ENCODE results near the gene DHCR24.
"Not testable (repeated sequence)": the region's sequence is repeated elsewhere in the genome, so short reads cannot be mapped to it uniquely, and the experiment has no call there.

Gene DHCR24

GRCh38 chr1:54885807-54886723 is 930 bp downstream of the DHCR24 start:
- no peak for DNase-seq

DNA sequence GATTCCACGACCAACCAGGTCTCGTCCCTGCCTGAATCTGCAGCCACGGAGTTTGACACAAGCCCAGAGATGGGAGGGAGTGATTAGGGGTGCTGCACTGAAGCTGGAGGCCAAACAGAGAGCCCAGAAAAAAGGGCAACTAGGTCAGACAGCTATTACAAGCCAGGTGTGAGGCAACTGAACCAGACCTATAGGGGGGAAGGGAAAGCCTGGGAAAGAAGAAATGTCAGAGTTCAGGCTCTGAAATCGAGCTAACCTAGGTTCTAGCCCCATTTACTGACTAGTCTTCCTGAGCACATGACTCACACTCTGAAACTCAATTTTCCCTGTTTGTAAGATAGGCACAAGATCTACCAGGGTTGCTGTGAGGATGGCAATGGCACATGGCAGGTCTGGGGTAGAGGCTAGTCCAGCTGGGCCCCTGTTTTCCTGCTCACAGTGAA is 1.7 kb downstream of the DHCR24 start:
- no peak for DNase-seq

DNA sequence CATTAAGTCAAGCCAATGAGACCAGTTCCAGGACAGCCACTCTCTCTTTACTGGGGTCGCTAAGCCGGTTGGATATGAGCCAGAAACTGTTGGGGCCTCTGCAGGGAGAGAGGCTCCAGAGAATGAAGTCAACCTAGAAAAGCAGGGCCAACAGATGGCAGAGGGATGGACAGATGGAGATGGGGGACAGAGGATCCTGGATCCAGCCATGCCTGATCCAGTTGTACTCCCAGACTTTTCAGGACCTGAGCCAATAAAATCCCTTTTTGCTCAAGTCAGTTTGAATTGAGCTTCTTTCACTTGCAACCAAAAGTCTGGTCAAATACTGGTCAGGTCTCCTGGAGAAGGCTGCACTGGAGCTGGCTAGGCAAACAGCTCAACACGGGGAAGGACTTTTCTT is 2.2 kb downstream of the DHCR24 start:
- no peak for DNase-seq

DNA sequence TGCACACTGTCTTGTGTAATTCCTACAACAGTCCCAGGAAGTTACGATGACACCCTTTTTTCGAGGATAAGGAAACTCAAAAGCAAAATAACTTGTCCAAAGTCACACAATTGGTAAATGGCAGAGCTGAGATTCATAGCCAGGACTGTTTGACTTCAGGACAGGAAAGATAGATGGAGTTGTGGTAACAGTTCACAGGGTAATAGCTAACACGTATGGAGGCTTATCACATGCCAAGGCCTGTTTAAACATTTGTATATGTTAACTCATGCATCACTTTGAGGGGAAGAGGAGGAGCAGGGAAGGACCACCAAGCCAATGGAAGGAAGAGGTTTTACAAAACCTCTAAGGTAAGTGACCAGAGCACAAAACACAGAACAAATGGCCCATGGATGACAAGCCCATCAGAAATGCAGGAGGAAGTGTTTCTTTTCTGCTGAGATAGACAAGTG is 2.8 kb downstream of the DHCR24 start:
- no peak for DNase-seq

DNA sequence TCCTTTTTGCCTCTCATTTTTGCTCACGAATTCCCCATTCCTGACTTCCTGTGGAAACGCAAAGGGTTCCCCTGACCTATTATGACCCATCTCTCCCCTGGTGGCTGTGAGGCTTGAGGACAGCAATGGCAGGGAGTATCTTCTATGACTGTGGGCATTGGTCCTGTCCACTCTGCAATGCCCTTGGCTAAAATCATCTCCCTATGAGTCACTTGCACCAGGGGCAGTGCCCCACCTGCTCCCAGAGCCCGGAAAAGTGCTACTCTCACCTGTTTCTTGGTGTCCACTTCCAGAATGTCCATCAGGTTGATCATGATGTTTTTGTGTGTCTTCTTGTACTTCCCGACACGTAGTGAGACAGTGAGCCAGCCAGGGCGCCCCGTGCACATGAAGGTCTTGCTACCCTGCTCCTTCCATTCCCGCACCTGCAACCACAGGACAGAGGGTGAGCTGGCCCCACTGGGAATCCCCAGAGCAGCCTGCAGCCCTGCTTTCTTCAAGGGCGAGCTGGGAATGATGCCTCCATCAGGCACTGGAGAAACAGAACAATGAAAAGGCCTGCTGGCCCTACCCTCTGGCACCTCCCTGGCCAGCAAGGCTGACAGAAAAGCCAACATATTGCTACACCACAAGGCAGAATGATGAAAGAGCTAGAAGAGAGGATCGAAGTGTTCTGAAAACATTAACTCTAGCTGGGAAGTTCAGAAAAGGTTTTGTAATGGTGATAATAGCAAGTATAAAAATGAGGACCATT is 3.5 kb downstream of the DHCR24 start:
- no peak for DNase-seq

- DNase-seq, result no peak
Observed at GRCh38 chr1:54882519-54882918, 4.5 kb downstream of the DHCR24 start.

DNA sequence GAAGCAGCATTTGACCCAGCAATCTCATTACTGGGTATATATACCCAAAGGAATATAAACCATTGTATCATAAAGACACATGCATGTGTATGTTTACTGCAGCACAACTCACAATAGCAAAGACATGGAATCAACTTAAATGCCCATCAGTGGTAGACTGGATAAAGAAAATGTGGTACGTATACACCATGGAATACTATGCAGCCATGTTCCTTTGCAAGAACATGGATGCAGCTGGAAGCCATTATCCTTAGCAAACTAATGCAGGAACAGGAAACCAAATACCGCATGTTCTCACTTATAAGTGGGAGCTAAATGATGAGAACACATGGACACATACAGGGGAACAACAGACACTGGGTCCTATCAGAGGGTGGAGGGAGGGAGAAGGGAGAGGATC is 5.4 kb downstream of the DHCR24 start:
- not testable (repeated sequence) for DNase-seq

- no peak for DNase-seq
Observed at GRCh38 chr1:54879872-54880271, 7.1 kb downstream of the DHCR24 start.

DNA sequence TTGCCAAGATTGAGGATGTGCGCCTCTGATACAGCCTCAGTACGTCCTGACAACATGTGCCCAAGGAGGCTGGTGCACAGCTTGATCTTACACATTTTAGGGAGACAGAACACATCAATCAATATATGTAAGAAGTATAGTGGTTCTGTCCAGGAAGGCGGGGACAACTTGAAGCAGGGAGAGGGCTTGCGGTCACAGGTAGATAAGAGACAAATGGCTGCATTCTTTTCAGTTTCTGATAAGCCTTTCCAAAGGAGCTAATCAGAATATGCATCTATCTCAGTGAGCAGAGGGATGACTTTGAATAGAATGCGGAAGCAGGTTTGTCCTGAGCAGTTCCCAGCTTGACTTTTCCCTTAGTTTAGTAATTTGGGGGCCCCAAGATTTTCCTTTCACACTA is 10.2 kb downstream of the DHCR24 start:
- no peak for DNase-seq

GRCh38 chr1:54875000-54875399 is 12.0 kb downstream of the DHCR24 start:
- DNase-seq, result no peak

DNA sequence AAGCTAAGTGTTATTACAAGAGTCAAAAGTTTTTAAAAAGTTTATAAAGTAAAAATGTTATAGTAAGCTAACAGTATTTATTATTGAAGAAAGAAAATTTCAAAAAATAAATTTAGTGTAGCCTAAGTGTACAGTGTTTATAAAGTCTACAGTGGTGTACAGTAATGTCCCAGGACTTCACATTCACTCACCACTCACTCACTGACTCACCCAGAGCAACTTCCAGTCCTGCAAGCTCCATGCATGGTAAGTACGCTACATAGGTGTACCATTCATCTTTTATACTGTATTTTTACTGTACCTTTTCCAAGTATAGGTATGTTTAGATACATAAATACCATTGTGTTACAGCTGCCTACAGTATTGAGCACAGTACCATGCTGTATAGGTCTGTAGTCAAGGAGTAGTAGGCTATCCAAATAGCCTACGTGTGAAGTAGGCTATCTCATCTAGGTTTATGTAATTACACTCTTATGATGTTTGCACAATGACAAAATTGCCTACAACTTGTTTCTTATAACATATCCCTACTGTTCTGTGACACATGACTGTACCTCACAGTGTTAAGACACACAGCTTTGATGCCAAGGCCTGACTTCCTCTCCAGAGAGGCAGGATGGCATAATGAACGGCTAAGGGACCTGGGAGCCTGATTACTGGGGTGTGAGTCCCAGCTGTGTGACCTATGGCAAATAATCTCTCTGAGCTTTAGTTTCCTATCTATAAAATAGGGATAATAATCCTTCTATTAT is 12.7 kb downstream of the DHCR24 start:
- no peak for DNase-seq

GRCh38 chr1:54872036-54872331 is 15.0 kb downstream of the DHCR24 start:
- DNase-seq, result no peak

DNA sequence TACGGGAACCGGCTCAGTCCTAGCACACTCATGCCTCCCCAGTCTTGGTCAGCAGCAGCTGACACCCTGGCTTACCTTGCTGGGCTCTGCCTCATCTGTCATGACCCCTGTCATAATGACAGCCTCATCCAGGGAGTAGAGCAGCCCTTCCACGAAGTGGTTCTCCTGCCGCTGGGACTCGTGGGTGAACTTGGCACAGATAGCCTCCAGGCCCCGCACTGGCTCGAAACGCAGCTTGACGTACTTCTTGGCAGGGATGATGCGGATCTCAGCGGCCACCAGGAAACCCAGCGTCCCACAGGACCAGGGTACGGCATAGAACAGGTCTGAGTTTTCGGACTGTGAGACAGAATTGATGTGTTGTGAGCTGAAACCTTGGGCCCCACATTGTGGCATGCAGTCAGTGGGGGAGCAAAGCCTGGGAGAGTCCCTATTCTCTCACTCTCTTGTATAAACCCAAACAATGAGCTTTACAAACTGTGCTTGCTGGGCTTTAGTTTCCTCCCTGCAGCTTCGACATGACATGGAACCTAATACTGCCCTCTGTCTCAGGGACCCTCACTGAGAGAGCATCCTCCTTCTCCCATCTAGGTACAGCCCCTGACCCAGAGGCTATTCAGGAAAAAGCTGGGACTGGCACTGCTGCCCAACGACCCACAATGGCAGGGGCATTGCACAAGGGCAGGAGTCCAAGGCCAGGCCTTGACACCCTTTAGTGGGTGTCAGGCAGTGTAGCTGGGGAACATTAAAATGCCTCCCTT is 15.5 kb downstream of the DHCR24 start:
- no peak for DNase-seq

DNA sequence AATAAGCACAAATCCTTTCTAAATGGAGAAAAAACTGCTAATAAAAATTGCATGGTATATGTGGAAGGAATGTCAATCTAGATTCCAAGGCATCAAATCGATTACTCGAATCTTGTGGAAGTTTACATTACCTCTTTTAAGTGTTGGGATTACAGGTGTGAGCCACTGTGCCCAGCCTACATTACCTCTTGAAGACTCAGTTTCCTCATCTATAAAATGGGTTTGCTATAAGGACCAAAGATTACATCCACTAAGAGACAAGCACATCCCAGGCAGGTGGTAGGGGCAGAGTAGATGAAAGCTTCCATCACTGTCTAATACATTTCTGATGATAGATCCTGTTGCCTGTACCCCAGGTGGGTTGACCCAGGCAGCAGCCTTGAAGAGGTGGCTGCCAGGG is 16.1 kb downstream of the DHCR24 start:
- no peak for DNase-seq

- DNase-seq, result no peak
Observed at GRCh38 chr1:54869173-54869851, 17.7 kb downstream of the DHCR24 start.

DNA sequence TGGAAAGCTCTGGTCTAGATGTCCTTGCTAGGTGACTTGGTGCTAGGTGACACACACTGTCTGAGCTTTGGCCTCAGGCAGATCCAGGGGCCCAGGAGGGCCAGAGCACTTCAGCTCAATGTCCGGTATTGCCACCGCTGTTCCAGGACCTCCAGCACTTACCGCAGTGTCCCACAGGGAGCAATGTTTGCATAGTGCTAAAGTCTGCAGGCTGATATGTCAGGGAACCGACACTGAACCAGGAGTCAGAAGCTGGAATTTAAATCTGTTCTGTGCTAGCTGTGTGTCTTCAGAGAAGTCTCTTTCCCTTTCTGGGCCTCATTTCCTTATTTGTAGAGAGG is 19.3 kb downstream of the DHCR24 start:
- no peak for DNase-seq

- DNase-seq, result no peak
Observed at GRCh38 chr1:54866801-54867716, 19.9 kb downstream of the DHCR24 start.

DNA sequence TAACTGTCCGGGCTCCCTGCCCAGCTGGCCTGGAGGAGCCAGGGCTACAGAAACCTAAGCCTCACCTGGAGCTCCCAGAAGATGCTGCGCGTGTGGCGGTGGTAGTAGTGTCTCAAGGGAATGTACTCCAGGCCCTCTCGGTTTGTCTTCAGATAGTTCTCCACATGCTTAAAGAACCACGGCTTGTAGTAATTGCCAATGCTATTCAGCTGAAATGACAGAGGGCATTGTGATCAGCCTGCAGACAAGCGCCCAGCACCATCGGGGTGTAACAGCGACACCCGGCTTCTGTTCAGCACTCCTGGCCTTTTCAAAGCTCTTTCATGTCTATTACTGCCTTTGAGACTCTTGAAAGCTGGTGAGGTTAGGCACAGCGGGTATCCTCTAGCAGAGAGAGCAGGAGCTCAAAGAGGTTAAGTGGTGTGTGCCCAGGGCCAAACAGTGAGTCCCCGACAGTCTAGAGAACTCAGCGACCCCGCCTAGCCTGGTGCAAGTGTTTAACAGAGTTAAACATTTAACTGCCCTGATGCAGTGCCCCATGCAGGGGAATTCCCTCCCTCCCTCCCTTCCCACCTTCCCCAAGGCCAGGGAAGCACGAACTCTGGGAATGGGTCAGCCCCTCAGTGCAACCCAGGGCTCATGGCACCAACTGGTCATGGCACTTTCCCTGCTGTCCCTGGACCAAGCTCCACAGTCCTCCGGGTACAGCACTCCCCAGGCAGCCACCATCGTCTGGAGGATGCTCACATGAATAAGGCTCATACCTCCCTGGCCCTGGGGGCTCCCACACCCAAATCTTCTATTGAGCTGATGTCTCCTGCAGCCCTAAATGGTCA is 21.5 kb downstream of the DHCR24 start:
- no peak for DNase-seq

DNA sequence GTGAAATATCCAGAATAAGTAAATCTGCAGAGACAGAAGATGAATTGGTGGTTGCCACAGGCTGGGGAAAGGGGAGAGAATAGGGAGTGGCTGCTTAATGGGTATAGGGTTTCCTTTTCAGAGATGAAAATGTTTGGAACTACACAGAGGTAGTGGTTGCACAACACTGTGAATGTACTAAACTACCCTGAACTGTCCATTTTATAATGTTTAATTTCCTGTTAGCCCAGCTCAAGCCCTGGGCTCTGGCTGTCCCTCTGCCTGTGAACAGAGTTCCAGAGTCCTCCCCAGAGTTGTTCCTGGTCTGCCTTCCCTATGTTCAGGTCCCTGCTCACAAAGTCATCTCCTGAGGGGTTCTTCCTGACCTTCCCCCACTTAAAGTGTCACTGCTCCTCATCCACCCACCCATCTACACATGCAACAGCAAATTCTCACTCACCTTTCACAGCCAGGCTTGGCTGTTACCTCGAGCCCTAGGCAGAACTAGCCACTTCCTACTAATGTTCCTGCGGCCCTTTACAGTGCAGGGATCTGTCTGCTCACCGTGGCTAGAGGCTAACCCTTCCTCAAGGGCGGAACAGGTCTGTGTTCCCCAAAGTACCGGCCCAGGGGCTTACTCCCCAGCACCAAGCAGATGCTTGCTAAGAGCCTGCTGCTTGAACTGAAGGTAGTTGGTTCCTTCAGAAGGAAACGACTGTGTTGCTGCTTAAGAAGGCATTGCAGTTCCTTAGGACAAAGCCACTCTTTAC is 22.4 kb downstream of the DHCR24 start:
- DNase-seq, result no peak

Data from activated gamma-delta T cell (primary cell).